GM21381 (cell line): ENCODE measurements around the gene EXOC6.
"Not testable (repeated sequence)": the region's sequence is repeated elsewhere in the genome, so short reads cannot be mapped to it uniquely, and the experiment has no call there.

ENCODE experiments used
- ATAC-seq: cut with Tn5 transposase; IDR thresholded peaks from one replicate; pipeline ENCODE4 v1.9.1; 2021; ENCODE audit warnings: mild to moderate bottlenecking, moderate library complexity; ENCODE audit not compliant: unreplicated experiment

The EXOC6 gene

DNA sequence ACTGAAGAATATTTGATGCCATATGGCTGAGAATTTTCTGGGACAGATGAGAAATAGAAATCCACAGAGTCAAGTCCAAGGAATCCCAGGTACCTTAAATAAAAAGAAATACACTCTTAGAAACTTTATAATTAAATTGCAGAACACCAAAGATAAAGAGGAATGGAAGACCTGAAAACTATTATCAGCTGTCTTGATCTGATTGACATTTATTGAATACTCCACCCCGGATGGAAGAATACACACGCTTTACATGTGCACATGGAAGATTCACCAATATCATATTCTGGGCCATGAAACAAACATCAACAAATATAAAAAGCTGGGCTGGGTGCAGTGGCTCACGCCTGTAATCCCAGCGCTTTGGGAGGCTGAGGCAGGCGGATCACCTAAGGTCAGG is 81.6 kb downstream of the EXOC6 start:
- ATAC-seq: no peak

DNA sequence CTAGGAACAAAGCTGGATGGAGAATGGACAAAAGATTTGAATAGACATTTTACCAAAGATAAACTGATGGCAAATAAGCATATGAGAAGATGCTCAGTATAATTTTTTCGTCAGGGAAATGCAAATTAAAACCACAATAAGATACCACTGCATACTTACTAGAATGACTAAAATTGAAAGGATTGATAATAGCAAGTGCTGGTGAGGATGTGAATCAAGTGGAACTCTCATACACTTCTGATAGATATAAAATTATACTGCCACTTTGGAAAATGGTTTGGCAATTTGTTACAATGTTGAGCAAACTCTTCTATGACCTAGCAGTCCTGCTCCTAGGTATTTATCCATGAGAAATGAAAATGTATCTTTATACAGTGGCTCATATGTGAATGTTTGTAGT is 83.3 kb downstream of the EXOC6 start:
- ATAC-seq: no peak

GRCh38 chr10:92937876-92938275 is 89.6 kb downstream of the EXOC6 start:
- no peak for ATAC-seq

- ATAC-seq: no peak
Observed at GRCh38 chr10:92938841-92939240, 90.5 kb downstream of the EXOC6 start.

- no peak for ATAC-seq
Observed at GRCh38 chr10:92942226-92942625, 93.9 kb downstream of the EXOC6 start.

DNA sequence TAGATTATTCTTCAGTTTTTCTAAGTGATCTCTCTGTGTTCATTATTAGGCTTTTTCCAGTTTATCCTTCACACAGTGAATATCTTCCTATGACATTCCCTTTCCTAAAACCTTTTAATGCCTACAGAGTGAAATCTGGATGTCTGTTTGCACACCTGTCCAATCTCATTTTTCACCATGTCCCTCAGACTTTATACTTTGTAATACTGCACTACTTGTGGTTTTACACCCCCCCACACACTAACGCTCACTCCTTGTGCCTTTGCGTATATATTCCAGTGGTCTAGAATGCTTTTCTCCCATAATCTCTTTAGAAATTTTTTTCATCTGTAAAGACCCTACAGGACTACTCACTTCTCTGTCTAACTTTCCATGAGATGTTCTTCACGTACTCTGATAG is 98.2 kb downstream of the EXOC6 start:
- no peak for ATAC-seq

DNA sequence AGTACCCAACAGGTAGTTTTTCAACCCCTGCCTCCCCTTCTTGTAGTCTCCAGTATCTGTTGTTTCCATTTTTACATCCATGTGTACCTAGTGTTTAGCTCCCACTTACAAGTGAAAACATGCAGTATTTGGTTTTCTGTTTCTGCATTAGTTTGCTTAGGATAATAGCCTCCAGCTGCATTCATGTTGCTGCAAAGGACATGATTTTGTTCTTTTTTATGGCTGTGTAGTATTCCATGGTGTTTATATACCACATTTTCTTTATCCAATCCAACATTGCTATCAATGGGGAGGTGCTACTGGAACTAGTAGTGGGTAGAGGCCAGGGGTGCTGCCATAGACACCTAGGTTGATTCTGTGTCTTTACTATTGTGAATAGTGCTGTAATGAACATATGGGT is 104.3 kb downstream of the EXOC6 start:
- not testable (repeated sequence) for ATAC-seq

DNA sequence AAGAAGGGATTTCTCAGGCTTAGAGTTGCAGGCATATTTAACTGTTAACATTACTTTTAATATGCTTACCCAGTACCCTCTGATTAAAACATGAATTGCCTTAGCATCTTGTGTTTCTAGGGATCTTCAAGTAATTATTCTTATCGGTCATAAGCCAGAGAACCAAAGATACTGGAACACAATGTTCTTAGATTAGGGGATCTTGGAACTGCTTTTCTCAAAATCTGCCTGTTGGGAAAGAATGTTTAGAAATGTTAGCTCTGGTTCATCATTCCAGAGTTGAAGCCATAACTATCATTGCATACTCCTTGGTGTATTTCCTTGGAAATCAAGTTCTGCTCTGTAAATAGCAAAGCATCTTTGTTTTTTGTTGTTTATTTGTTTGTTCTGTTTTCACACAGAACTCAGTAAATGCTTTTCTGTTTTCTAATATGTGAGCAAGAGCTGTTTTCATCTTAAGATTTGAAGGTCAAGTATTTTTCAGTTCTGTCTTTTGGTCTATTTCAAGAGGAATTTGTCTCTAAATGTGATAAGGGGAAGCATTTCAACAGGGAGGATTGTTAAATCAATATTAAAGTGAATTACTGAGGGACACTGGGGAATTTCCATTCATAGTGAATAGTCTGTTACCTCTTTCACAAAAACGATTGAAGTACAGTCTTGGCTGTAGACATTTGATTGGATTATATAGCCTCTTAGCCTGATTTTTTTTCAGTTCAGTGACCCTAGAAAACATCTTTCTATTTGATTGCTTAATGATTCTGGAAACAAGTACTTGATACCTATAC is 109.1 kb downstream of the EXOC6 start:
- ATAC-seq: no peak

GRCh38 chr10:92961638-92962037 is 113.3 kb downstream of the EXOC6 start:
- no peak for ATAC-seq

- ATAC-seq: no peak
Observed at GRCh38 chr10:92965314-92965713, 117.0 kb downstream of the EXOC6 start.

- no peak for ATAC-seq
Observed at GRCh38 chr10:92967641-92968040, 119.3 kb downstream of the EXOC6 start.

DNA sequence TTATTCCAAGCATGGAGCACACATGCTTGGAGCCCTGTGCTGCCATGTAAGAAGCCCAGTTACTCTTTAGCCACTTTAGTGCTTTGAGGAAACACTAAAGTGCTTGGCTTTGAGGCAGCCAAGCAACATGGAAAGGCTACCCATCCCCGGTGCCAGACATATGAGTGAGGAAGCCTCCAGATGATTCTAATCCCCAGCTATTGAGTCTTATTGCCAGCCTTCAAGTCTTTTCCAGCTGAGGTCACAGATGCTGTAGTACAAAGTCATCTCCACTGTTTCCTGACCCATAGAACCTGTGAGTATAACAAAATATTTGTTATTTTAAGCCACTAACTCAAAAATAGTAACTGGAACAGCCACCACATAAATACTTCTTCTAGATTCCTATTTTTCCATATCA is 120.8 kb downstream of the EXOC6 start:
- ATAC-seq: no peak

- ATAC-seq: no peak
Observed at GRCh38 chr10:92970301-92971070, 122.2 kb downstream of the EXOC6 start.

GRCh38 chr10:92972066-92972870 is 123.9 kb downstream of the EXOC6 start:
- ATAC-seq: no peak

- ATAC-seq: no peak
Observed at GRCh38 chr10:92972886-92973285, 124.6 kb downstream of the EXOC6 start.

- ATAC-seq: not testable (repeated sequence)
Observed at GRCh38 chr10:92976278-92976677, 128.0 kb downstream of the EXOC6 start.

GRCh38 chr10:92989250-92989649 is 140.9 kb downstream of the EXOC6 start:
- ATAC-seq: no peak

- no peak for ATAC-seq
Observed at GRCh38 chr10:92990615-92991014, 142.3 kb downstream of the EXOC6 start.

DNA sequence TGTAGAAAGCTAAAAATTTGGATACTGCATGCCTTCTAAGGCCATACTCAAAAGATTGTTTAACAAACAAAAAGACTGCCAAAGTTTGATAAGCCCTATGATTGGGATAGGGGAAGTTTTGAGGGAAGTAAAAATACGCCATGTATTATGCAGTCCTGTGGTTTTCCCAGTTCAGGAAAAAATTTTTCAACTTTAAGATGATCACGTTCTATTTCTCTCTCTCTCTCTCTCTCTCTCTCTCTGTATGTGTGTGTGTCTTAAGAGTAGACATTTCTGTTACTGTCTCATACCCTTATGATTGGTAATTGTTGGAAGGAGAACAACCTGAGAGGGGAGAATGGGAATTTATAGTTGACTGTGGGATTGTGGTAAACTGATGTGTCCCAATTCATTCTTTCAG is 143.2 kb downstream of the EXOC6 start:
- no peak for ATAC-seq

GRCh38 chr10:92993699-92994272 is 145.5 kb downstream of the EXOC6 start:
- no peak for ATAC-seq

- ATAC-seq: no peak
Observed at GRCh38 chr10:92995509-92995908, 147.2 kb downstream of the EXOC6 start.
